ENCODE data around the gene ATG7.
"Not testable (repeated sequence)": the region's sequence is repeated elsewhere in the genome, so short reads cannot be mapped to it uniquely, and the experiment has no call there.

The ATG7 gene

DNA sequence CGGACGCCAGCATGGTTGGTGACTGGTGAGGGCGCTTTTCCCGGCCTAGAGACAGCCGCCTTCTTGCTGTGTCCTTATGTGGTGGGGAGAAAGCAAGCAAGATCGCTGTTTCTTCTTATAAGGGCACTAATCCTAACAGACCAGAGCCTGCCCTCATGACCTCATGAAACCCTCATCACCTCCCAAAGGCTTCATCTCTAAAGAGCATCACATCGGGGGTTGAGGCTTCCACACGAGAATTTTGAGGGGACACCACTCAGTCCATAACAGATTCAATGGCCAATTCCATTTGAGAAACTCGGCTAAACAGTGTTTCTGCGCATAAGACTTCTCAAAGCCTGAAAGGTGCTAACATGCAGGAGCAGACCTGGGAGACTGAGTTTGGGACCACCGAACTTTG is 317.5 kb downstream of the ATG7 start:
- WGBS, 2 experiments, result 83 to 85% methylated on average over 11 of the region's 11 CpGs
- H3K36me3 ChIP-seq (ENCODE audit: control insufficient read depth, insufficient read depth, low read length), result peaks cover 3% of the 10 kb centered on the region
- no peak overlapping the region for H3K4me3 ChIP-seq (ENCODE audit: insufficient read depth, low read depth, low read length)
- no peaks in the 10 kb centered on the region for H3K9me3 ChIP-seq (ENCODE audit: control insufficient read depth, low read length)
- H3K27ac ChIP-seq (ENCODE audit: insufficient read depth, low read depth, low read length, poor library complexity, severe bottlenecking), result no peak overlapping the region
- no peaks in the 10 kb centered on the region for H3K27me3 ChIP-seq (ENCODE audit: control insufficient read depth, insufficient read depth, low read length, poor library complexity, severe bottlenecking)
- H3K4me1 ChIP-seq (ENCODE audit: control insufficient read depth, insufficient read depth, low read length), result peaks cover 62% of the 10 kb centered on the region

DNA sequence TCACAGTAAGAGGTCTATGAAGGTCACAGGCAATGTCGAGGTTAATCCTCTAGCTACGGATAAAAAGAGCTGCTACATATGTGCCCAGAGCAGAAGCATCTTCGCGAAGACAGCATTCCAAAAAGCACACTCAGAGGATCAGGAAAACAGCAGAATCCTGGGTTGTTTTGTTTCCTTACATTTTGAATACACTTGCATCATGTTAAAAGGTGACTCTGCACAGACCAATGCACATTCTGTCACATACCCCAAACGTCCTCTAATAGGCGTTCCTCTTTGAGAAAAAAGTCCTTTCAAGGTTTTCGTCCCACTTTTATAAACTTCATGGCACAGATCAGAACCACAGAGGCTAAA is 318.8 kb downstream of the ATG7 start:
- Histone ChIP-seq H3K4me3 (ENCODE audit: insufficient read depth, low read depth, low read length) (no peak overlapping the region), H3K9me3 (ENCODE audit: control insufficient read depth, low read length) (no peaks in the 10 kb centered on the region), H3K36me3 (ENCODE audit: control insufficient read depth, insufficient read depth, low read length) (peaks cover 3% of the 10 kb centered on the region), H3K27me3 (ENCODE audit: control insufficient read depth, insufficient read depth, low read length, poor library complexity, severe bottlenecking) (no peaks in the 10 kb centered on the region), H3K27ac (ENCODE audit: insufficient read depth, low read depth, low read length, poor library complexity, severe bottlenecking) (peak overlapping the region; percentile 94), H3K4me1 (ENCODE audit: control insufficient read depth, insufficient read depth, low read length) (peaks cover 59% of the 10 kb centered on the region)
- 60% methylated on average over 7 of the region's 7 CpGs for WGBS, 2 experiments

DNA sequence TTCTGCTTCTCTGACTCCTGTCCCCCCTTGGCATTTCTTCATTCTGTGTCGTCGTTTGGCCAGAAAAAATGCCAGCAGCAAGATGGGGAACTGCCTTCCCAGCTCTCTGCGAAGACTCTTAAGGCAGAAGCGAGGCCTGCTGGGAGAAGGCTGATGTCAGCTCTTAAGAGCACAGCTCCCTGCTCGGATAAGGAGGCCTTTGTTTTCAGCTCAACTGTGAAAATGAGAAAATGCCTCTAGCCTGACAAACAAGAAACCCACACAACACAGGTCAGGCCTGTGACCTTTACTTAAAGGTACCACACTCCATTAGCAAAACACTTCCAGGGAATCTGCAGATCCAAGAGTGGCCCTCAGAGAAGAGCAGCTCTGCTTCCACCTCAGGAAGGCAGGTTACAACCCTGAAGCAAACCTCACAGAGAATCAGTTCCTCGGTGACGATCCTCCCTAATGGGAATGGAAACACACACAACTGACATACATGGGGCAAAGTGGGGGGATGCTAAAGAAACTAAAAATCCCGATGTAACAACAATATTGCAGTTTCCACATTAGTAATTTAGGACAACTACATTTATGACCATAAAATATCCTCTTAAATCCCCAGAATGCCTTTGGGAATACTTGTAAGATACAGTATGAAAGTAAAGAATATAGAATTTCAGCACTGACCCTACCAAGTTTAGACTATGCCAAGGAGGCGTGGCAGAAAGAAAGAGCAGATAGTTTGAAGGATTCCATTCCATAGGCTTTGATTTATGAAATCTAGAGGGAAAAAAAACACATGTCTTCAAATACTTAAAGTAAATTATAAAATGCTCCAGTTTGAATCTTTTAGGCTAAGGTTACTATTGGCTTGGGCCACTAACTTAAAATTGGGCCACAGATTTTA is 319.4 kb downstream of the ATG7 start:
- Histone ChIP-seq H3K4me1 (ENCODE audit: control insufficient read depth, insufficient read depth, low read length) (peaks cover 59% of the 10 kb centered on the region), H3K27me3 (ENCODE audit: control insufficient read depth, insufficient read depth, low read length, poor library complexity, severe bottlenecking) (no peaks in the 10 kb centered on the region), H3K27ac (ENCODE audit: insufficient read depth, low read depth, low read length, poor library complexity, severe bottlenecking) (peak overlapping the region; percentile 94), H3K36me3 (ENCODE audit: control insufficient read depth, insufficient read depth, low read length) (peaks cover 3% of the 10 kb centered on the region), H3K9me3 (ENCODE audit: control insufficient read depth, low read length) (no peaks in the 10 kb centered on the region), H3K4me3 (ENCODE audit: insufficient read depth, low read depth, low read length) (peak overlapping the region; percentile 4)
- 15 to 16% methylated on average over 8 to 9 of the region's 9 CpGs for WGBS, 2 experiments

DNA sequence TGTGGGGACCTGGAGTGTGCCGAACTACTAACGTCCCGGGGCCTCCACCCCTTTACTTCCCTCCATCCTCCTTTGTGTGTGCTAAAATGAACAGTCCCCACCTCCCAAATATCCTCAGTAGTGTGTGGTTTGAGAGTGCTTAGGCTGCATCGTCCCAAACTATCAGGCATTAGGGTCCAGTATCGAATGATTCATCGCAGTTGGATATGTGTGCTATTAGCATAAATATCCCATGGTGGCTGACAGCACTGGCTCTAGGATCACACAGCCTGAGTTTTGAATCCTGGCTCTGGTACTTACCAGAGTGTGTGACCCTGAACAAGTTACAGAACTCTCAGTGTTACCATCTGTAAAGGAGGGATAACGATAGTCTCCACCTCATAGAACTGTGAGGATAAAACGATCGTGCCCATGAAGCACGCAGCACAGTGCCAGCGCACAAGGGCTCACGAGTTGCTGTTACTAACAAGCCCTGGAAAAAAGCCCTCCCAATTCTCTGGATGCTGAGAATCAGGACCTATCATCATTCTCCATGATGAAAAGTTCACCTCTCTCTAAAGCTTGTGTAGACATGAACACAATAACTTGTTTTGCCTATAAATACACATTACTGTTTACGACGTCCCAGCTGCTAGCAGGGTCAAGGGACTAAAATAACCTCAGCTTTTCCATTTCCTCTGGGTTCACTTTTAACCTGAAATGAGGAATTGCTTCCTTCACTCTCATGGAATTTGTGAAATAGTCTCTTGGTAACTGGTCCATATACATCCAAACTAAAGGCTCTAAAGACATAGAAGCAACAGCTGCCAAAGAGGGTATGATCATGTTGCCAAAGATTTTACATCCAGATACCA is 320.5 kb downstream of the ATG7 start:
- Histone ChIP-seq H3K27me3 (ENCODE audit: control insufficient read depth, insufficient read depth, low read length, poor library complexity, severe bottlenecking) (no peaks in the 10 kb centered on the region), H3K36me3 (ENCODE audit: control insufficient read depth, insufficient read depth, low read length) (no peaks in the 10 kb centered on the region), H3K4me3 (ENCODE audit: insufficient read depth, low read depth, low read length) (no peak overlapping the region), H3K9me3 (ENCODE audit: control insufficient read depth, low read length) (no peaks in the 10 kb centered on the region), H3K27ac (ENCODE audit: insufficient read depth, low read depth, low read length, poor library complexity, severe bottlenecking) (peak overlapping the region; percentile 94), H3K4me1 (ENCODE audit: control insufficient read depth, insufficient read depth, low read length) (peaks cover 59% of the 10 kb centered on the region)
- WGBS, 2 experiments, result 67 to 72% methylated on average over 14 of the region's 14 CpGs

DNA sequence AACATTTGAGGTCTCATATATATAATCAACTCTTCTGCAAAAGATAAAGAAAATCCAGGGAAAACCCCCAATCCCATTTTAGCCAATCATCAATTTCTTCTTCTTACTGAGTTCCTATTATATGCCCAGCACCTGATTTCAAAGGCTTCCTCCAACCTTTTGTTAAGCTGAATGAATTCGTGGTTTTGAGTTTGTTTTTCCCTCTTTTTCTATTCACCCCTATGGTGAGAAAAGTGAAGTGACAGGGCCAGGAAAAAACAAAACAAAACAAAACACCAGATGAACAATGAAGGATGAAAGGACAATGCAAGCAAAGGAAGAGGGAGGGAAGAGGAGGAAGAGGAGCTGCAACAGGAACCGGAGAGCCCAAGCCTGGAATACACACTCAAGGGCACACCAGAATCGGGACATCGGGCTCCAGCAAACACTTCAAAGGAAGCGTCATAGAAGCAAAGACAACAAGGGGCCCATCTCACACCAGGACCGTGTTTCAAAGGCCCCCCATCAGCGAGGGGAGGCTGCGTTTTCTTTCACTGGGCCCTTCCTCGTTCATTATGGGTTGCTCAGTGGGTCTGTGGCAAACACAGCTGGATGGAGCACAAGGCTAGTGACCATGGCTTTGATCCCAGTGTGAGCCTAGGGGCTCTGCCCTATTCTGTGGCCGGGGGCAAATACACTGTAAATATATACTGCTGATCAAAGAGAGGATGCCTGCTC is 321.3 kb downstream of the ATG7 start:
- 7 to 14% methylated on average over 9 to 10 of the region's 10 CpGs for WGBS, 2 experiments
- Histone ChIP-seq H3K36me3 (ENCODE audit: control insufficient read depth, insufficient read depth, low read length) (no peaks in the 10 kb centered on the region), H3K9me3 (ENCODE audit: control insufficient read depth, low read length) (no peaks in the 10 kb centered on the region), H3K4me3 (ENCODE audit: insufficient read depth, low read depth, low read length) (no peak overlapping the region), H3K27ac (ENCODE audit: insufficient read depth, low read depth, low read length, poor library complexity, severe bottlenecking) (peak overlapping the region; percentile 27), H3K4me1 (ENCODE audit: control insufficient read depth, insufficient read depth, low read length) (peaks cover 54% of the 10 kb centered on the region), H3K27me3 (ENCODE audit: control insufficient read depth, insufficient read depth, low read length, poor library complexity, severe bottlenecking) (no peaks in the 10 kb centered on the region)

DNA sequence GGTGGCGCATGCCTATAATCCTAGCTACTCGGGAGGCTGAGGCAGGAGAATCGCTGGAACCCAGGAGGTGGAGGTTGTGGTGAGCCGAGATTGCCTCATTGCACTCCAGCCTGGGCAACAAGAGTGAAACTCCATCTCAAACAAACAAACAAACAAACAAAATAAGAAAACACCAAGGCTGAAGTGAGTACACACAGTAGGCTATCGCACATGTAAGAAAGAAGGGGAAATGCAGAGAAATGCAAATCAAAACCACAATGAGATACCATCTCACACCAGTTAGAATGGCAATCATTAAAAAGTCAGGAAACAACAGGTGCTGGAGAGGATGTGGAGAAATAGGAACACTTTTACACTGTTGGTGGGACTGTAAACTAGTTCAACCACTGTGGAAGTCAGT is 322.8 kb downstream of the ATG7 start:
- 86 to 94% methylated on average over 5 of the region's 5 CpGs for WGBS, 2 experiments
- H3K4me1 ChIP-seq (ENCODE audit: control insufficient read depth, insufficient read depth, low read length), result peaks cover 39% of the 10 kb centered on the region
- H3K36me3 ChIP-seq (ENCODE audit: control insufficient read depth, insufficient read depth, low read length); H3K27ac ChIP-seq (ENCODE audit: insufficient read depth, low read depth, low read length, poor library complexity, severe bottlenecking); H3K27me3 ChIP-seq (ENCODE audit: control insufficient read depth, insufficient read depth, low read length, poor library complexity, severe bottlenecking); H3K4me3 ChIP-seq (ENCODE audit: insufficient read depth, low read depth, low read length); H3K9me3 ChIP-seq (ENCODE audit: control insufficient read depth, low read length): not testable (repeated sequence)

DNA sequence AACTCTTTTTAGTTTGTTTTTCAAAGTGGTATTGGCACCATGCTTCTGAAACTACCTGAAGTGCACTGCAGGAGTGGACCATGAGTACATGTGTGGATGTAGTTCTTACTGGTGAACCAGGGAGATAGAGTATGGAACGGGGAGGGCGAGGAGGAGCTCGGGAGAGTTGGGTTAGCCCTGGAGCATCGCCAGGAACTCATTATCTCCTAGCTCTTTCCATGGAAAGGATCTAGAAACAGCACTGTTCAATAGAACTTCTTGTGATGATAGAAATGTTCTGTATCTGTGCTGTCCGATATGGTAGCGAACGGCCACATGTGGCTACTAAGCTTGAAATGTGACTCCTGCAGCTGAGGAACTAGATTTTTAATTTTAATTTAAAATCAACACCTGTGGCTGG is 324.2 kb downstream of the ATG7 start:
- H3K27ac ChIP-seq (ENCODE audit: insufficient read depth, low read depth, low read length, poor library complexity, severe bottlenecking), result no peak overlapping the region
- peaks cover 36% of the 10 kb centered on the region for H3K4me1 ChIP-seq (ENCODE audit: control insufficient read depth, insufficient read depth, low read length)
- 96% methylated on average over 6 to 7 of the region's 7 CpGs for WGBS, 2 experiments
- no peak overlapping the region for H3K4me3 ChIP-seq (ENCODE audit: insufficient read depth, low read depth, low read length)
- no peaks in the 10 kb centered on the region for H3K36me3 ChIP-seq (ENCODE audit: control insufficient read depth, insufficient read depth, low read length)
- H3K27me3 ChIP-seq (ENCODE audit: control insufficient read depth, insufficient read depth, low read length, poor library complexity, severe bottlenecking), result no peaks in the 10 kb centered on the region
- H3K9me3 ChIP-seq (ENCODE audit: control insufficient read depth, low read length), result no peaks in the 10 kb centered on the region

DNA sequence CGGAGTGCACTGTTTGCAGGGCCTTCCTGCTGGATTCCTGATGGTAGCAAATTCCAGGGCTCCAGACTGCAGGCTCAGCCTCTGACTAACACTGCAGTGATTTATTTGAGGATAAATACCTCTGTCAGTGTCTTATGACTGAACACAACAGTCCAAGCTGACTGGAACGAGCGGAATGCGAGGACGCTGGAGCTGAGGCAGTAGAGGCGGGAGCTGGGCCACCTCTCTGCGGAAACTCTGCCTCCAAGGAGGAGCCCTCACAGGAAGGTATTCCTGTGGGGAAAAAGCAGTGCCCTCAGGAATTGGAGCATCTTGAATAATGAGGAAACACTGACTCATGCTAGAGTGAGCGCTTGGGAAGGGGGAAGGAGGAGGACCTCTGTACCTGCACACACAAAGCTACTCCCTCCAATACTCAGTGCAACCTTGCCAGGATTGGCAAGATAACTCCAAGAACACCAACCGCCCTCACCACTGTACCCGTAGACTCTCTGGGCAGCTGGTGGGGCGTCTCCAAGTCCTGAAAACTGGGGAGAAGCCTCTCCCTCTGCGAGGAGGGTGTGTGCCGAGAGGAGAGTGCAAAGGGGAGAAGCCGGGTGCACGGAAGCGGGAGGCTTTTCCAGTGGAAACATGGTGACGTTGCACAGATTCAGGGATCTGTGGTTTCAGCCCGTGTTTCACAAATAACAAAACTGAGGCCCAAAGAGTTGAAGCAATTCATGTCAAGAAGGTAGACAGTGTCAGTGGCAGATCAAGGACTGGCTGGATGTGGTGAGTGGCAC is 328.5 kb downstream of the ATG7 start:
- Histone ChIP-seq H3K27me3 (ENCODE audit: control insufficient read depth, insufficient read depth, low read length, poor library complexity, severe bottlenecking) (no peaks in the 10 kb centered on the region), H3K36me3 (ENCODE audit: control insufficient read depth, insufficient read depth, low read length) (no peaks in the 10 kb centered on the region), H3K4me3 (ENCODE audit: insufficient read depth, low read depth, low read length) (no peak overlapping the region), H3K27ac (ENCODE audit: insufficient read depth, low read depth, low read length, poor library complexity, severe bottlenecking) (peak overlapping the region; percentile 85), H3K9me3 (ENCODE audit: control insufficient read depth, low read length) (no peaks in the 10 kb centered on the region), H3K4me1 (ENCODE audit: control insufficient read depth, insufficient read depth, low read length) (peaks cover 44% of the 10 kb centered on the region)
- WGBS, 2 experiments, result 58 to 66% methylated on average over 18 of the region's 18 CpGs

DNA sequence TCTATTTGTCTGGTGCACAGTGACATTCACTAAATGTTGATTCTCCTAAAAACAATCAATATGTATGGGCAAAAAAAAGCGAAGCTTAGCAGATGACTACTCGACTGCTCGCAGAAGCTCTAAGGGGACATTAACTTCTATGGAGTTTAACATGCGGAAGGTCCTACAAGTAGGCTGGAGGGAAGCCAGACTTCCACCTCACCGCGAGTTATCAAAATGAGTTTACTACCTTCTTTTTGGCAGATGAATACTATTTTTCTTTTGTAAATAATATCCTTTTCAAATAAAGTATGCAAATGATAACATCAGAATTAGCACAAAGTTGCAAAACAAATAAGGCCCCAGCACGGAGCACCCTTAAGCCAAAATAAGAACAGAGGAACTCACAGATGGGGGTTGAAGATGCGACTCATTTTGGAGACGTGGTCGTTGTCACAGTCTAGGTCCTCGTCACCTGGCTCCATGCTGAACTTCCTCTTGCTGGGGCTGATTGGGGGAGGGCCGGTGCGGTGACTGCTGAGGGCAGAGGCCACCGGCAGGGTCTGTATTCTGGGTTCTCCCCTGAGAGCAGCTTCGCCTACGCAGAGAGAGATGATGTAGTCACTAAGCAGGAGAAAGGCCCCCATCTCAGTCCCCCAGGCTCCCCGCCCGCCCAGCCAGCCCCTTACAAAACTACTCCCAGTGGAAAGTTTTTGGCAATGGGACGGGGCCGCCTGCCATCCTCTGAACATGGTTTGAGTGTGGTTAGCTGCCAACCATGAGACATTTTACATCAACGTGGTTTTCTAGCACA is 329.4 kb downstream of the ATG7 start:
- no peak overlapping the region for H3K27ac ChIP-seq (ENCODE audit: insufficient read depth, low read depth, low read length, poor library complexity, severe bottlenecking)
- no peaks in the 10 kb centered on the region for H3K36me3 ChIP-seq (ENCODE audit: control insufficient read depth, insufficient read depth, low read length)
- no peaks in the 10 kb centered on the region for H3K27me3 ChIP-seq (ENCODE audit: control insufficient read depth, insufficient read depth, low read length, poor library complexity, severe bottlenecking)
- H3K4me1 ChIP-seq (ENCODE audit: control insufficient read depth, insufficient read depth, low read length), result peaks cover 44% of the 10 kb centered on the region
- H3K9me3 ChIP-seq (ENCODE audit: control insufficient read depth, low read length), result no peaks in the 10 kb centered on the region
- no peak overlapping the region for H3K4me3 ChIP-seq (ENCODE audit: insufficient read depth, low read depth, low read length)
- 61 to 68% methylated on average over 21 of the region's 21 CpGs for WGBS, 2 experiments
